ENCODE data around the gene PSMD6. TPM values are rescaled to one million over a fixed set of nuclear protein-coding genes. Genes with fewer than 3 reads are reported as not detected.

Gene PSMD6
- polyA plus RNA-seq, 1 donor from 2014 or later: 150 TPM

DNA sequence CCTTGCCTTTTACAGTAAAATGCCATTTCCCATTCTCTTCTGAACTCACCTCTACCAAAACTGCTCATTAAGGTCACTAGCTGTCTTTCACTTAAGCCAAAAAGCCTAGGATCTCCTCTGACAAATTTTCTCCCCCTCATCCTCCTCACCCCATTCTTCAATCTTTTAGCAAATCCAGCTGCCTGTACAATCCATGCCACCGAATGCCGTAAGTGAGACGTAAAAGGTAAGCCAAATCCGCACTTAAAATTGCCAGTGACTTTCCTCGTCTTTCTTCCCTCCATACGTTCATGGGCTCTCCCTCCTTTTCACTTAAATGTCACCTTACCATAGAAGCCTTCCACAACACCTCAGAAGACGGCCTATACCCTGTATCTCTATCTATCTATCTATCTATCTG is 13.8 kb downstream of the PSMD6 start:
- Histone ChIP-seq H3K27me3 (ENCODE audit: insufficient read depth, low read depth, low read length) (no peaks in the 10 kb centered on the region), H3K4me2 (ENCODE audit: low read length) (no peak overlapping the region), H3K9me3 (ENCODE audit: low read length) (no peaks in the 10 kb centered on the region), H3K36me3 (ENCODE audit: insufficient read depth, low read length) (peaks cover 9% of the 10 kb centered on the region), H3K79me2 (replicated peaks; ENCODE audit: insufficient read depth, low read length) (no peaks in the 10 kb centered on the region), H4K20me1 (ENCODE audit: insufficient read depth) (no peaks in the 10 kb centered on the region), H3K9ac (ENCODE audit: low read length) (no peak overlapping the region), H3K27ac (ENCODE audit: low read length) (no peak overlapping the region), H3K4me3 (ENCODE audit: low read length) (no peak overlapping the region), H3F3A (ENCODE audit: insufficient read depth, low read length, poor library complexity, severe bottlenecking) (no peaks in the 10 kb centered on the region), H2AFZ (ENCODE audit: low read depth, low read length) (no peak overlapping the region), H3K9me2 (ENCODE audit: insufficient read depth, low read length) (no peaks in the 10 kb centered on the region)
- TF ChIP-seq, protein P1, sequence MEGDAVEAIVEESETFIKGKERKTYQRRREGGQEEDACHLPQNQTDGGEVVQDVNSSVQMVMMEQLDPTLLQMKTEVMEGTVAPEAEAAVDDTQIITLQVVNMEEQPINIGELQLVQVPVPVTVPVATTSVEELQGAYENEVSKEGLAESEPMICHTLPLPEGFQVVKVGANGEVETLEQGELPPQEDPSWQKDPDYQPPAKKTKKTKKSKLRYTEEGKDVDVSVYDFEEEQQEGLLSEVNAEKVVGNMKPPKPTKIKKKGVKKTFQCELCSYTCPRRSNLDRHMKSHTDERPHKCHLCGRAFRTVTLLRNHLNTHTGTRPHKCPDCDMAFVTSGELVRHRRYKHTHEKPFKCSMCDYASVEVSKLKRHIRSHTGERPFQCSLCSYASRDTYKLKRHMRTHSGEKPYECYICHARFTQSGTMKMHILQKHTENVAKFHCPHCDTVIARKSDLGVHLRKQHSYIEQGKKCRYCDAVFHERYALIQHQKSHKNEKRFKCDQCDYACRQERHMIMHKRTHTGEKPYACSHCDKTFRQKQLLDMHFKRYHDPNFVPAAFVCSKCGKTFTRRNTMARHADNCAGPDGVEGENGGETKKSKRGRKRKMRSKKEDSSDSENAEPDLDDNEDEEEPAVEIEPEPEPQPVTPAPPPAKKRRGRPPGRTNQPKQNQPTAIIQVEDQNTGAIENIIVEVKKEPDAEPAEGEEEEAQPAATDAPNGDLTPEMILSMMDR (IDR thresholded peaks at IDR 0.05; ENCODE audit: poor library complexity, severe bottlenecking): no peak
- TF ChIP-seq SMC3 (conservative IDR thresholded peaks at IDR 0.05; ENCODE audit: poor library complexity) (no peak), TAF1 (IDR thresholded peaks at IDR 0.05; ENCODE audit: low read depth) (no peak), POLR2AphosphoS5 (IDR thresholded peaks at IDR 0.05) (no peak), EP300 (conservative IDR thresholded peaks at IDR 0.05; ENCODE audit: poor library complexity, severe bottlenecking) (no peak), MXI1 (conservative IDR thresholded peaks at IDR 0.05; ENCODE audit: poor library complexity, severe bottlenecking) (no peak), EZH2 (IDR thresholded peaks at IDR 0.05; ENCODE audit: borderline replicate concordance, insufficient read depth, low read length, poor library complexity, severe bottlenecking) (no peak)

DNA sequence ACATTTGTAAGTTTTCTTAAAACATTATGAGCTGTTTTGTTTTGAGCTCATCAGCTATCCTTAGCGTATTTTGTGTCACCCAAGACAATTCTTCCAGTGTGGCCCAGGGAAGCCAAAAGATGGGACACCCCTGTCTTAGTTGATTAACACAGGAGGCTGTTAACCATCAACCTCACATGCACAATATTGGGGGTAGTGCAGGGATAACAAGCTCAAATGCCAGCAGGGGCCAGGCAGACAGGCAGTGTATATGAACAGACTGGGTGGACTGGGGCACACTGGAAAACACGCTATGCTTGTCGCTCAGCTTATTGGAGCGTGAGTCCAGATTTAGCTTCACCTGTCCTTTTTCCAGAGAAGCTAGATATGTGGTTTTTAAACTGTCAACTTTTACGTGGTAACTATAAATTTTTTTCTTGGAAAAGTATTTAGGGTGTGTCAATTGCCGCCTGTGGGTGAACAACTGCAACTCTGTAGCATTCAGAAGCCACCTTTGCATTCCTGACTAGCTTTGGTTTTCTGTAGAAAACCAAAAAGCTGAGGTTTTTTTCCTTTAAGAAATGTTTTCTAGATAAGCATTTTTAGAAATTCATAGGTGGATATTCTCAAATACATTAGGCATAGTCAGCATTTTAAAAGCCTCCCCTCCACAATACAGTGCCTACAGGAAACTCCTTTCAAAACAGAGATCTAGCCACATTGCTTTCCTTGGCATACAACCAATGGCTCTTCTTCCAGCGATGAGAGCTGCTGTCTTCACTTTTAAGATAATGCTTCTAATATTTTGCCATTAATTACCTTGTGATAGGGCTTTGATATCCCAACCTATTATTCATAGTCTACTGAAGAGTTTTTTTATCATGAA is 14.6 kb downstream of the PSMD6 start:
- Histone ChIP-seq H3K9me3 (ENCODE audit: low read length) (no peaks in the 10 kb centered on the region), H3K36me3 (ENCODE audit: insufficient read depth, low read length) (peaks cover 9% of the 10 kb centered on the region)

GRCh38 chr3:64008017-64008416 is 15.3 kb downstream of the PSMD6 start:
- TF ChIP-seq EZH2 (IDR thresholded peaks at IDR 0.05; ENCODE audit: borderline replicate concordance, insufficient read depth, low read length, poor library complexity, severe bottlenecking) (no peak), RAD21 (conservative IDR thresholded peaks at IDR 0.05) (no peak), REST (IDR thresholded peaks at IDR 0.05; ENCODE audit: borderline replicate concordance) (no peak)
- TF ChIP-seq, protein P1 (IDR thresholded peaks at IDR 0.05; ENCODE audit: poor library complexity, severe bottlenecking): no peak
- H4K20me1 ChIP-seq (ENCODE audit: insufficient read depth): no peaks in the 10 kb centered on the region
- no peaks in the 10 kb centered on the region for H3K9me2 ChIP-seq (ENCODE audit: insufficient read depth, low read length)
- no peaks in the 10 kb centered on the region for H3K9me3 ChIP-seq (ENCODE audit: low read length)
- H3K36me3 ChIP-seq (ENCODE audit: insufficient read depth, low read length): peaks cover 9% of the 10 kb centered on the region
- no peak overlapping the region for H3K4me3 ChIP-seq (ENCODE audit: low read length)
- H3K27ac ChIP-seq (ENCODE audit: low read length): no peak overlapping the region
- no peaks in the 10 kb centered on the region for H3K27me3 ChIP-seq (ENCODE audit: insufficient read depth, low read depth, low read length)
- no peaks in the 10 kb centered on the region for H3K79me2 ChIP-seq (replicated peaks; ENCODE audit: insufficient read depth, low read length)
- H3K4me2 ChIP-seq (ENCODE audit: low read length): no peak overlapping the region
- H3F3A ChIP-seq (ENCODE audit: insufficient read depth, low read length, poor library complexity, severe bottlenecking): no peaks in the 10 kb centered on the region
- no peak overlapping the region for H2AFZ ChIP-seq (ENCODE audit: low read depth, low read length)
- no peak overlapping the region for H3K9ac ChIP-seq (ENCODE audit: low read length)

More for the DNA sequence above, 14.6 kb downstream of the PSMD6 start:
- no peaks in the 10 kb centered on the region for H3K79me2 ChIP-seq (replicated peaks; ENCODE audit: insufficient read depth, low read length)
- no peak overlapping the region for H3K4me2 ChIP-seq (ENCODE audit: low read length)
- no peak overlapping the region for H2AFZ ChIP-seq (ENCODE audit: low read depth, low read length)
- H4K20me1 ChIP-seq (ENCODE audit: insufficient read depth): no peaks in the 10 kb centered on the region
- no peak overlapping the region for H3K4me3 ChIP-seq (ENCODE audit: low read length)
- no peaks in the 10 kb centered on the region for H3K27me3 ChIP-seq (ENCODE audit: insufficient read depth, low read depth, low read length)
- no peak overlapping the region for H3K27ac ChIP-seq (ENCODE audit: low read length)
- no peaks in the 10 kb centered on the region for H3K9me2 ChIP-seq (ENCODE audit: insufficient read depth, low read length)
- TF ChIP-seq POLR2AphosphoS5 (IDR thresholded peaks at IDR 0.05) (no peak), SMC3 (conservative IDR thresholded peaks at IDR 0.05; ENCODE audit: poor library complexity) (no peak), MXI1 (conservative IDR thresholded peaks at IDR 0.05; ENCODE audit: poor library complexity, severe bottlenecking) (no peak)
- H3K9ac ChIP-seq (ENCODE audit: low read length): no peak overlapping the region
- no peaks in the 10 kb centered on the region for H3F3A ChIP-seq (ENCODE audit: insufficient read depth, low read length, poor library complexity, severe bottlenecking)

Measured in neural cell (in vitro differentiated cells).